ENCODE results near the gene UBE2Z.

Gene UBE2Z

DNA sequence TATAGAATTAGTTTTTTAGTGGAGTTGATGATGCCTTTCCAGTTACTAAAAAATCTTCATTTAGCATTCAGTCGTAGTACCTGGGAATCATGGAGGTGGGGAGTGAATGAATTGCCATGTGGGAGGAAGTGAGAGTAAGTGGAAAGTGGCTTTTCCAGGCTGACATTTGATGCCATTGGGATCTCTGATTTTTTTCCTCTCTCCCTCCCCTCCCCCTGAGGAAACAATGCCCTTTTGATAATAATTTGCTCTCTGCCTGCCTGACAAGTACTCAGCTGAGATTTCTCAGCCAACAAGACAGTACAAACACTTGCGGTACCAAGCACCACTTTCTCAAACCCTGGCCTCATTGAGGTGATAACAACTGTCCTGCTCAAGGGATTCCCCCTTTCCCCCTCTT, 2.2 kb downstream of the UBE2Z start:
- no peak for TF ChIP-seq ZNF629 (tag by site-specific recombination; IDR thresholded peaks at IDR 0.05)
- TF ChIP-seq FEZF1 (tag by site-specific recombination; IDR thresholded peaks at IDR 0.05), result 0 out of 2 replicates have a peak, but pooled peaks have one; percentile 23
- peak; percentile 88 for TF ChIP-seq PRDM1 (tag by site-specific recombination; IDR thresholded peaks at IDR 0.05)
- TF ChIP-seq, protein P1, sequence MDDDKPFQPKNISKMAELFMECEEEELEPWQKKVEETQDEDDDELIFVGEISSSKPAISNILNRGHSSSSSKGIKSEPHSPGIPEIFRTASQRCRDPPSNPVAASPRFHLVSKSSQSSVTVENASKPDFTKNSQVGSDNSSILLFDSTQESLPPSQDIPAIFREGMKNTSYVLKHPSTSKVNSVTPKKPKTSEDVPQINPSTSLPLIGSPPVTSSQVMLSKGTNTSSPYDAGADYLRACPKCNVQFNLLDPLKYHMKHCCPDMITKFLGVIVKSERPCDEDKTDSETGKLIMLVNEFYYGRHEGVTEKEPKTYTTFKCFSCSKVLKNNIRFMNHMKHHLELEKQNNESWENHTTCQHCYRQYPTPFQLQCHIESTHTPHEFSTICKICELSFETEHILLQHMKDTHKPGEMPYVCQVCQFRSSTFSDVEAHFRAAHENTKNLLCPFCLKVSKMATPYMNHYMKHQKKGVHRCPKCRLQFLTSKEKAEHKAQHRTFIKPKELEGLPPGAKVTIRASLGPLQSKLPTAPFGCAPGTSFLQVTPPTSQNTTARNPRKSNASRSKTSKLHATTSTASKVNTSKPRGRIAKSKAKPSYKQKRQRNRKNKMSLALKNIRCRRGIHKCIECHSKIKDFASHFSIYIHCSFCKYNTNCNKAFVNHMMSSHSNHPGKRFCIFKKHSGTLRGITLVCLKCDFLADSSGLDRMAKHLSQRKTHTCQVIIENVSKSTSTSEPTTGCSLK (tag by site-specific recombination; IDR thresholded peaks at IDR 0.05), result no peak
- no peak for TF ChIP-seq ZNF843 (tag by site-specific recombination; IDR thresholded peaks at IDR 0.05)
- TF ChIP-seq MEIS1 (CRISPR knock-in tag; IDR thresholded peaks at IDR 0.05; ENCODE audit: borderline replicate concordance), result no peak
- TF ChIP-seq ZNF48 (tag by site-specific recombination; IDR thresholded peaks at IDR 0.05), result no peak
- no peak for TF ChIP-seq ZNF175 (tag by site-specific recombination; IDR thresholded peaks at IDR 0.05)
- TF ChIP-seq, protein P2, sequence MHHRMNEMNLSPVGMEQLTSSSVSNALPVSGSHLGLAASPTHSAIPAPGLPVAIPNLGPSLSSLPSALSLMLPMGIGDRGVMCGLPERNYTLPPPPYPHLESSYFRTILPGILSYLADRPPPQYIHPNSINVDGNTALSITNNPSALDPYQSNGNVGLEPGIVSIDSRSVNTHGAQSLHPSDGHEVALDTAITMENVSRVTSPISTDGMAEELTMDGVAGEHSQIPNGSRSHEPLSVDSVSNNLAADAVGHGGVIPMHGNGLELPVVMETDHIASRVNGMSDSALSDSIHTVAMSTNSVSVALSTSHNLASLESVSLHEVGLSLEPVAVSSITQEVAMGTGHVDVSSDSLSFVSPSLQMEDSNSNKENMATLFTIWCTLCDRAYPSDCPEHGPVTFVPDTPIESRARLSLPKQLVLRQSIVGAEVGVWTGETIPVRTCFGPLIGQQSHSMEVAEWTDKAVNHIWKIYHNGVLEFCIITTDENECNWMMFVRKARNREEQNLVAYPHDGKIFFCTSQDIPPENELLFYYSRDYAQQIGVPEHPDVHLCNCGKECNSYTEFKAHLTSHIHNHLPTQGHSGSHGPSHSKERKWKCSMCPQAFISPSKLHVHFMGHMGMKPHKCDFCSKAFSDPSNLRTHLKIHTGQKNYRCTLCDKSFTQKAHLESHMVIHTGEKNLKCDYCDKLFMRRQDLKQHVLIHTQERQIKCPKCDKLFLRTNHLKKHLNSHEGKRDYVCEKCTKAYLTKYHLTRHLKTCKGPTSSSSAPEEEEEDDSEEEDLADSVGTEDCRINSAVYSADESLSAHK (tag by site-specific recombination; IDR thresholded peaks at IDR 0.05), result no peak
- no peak for TF ChIP-seq ZBTB44 (tag by site-specific recombination; IDR thresholded peaks at IDR 0.05)
- TF ChIP-seq ZFHX2 (tag by site-specific recombination; conservative IDR thresholded peaks at IDR 0.05), result peak; percentile 48
- peak; percentile 88 for TF ChIP-seq GFI1B (tag by site-specific recombination; IDR thresholded peaks at IDR 0.05)
- TF ChIP-seq, protein P3, sequence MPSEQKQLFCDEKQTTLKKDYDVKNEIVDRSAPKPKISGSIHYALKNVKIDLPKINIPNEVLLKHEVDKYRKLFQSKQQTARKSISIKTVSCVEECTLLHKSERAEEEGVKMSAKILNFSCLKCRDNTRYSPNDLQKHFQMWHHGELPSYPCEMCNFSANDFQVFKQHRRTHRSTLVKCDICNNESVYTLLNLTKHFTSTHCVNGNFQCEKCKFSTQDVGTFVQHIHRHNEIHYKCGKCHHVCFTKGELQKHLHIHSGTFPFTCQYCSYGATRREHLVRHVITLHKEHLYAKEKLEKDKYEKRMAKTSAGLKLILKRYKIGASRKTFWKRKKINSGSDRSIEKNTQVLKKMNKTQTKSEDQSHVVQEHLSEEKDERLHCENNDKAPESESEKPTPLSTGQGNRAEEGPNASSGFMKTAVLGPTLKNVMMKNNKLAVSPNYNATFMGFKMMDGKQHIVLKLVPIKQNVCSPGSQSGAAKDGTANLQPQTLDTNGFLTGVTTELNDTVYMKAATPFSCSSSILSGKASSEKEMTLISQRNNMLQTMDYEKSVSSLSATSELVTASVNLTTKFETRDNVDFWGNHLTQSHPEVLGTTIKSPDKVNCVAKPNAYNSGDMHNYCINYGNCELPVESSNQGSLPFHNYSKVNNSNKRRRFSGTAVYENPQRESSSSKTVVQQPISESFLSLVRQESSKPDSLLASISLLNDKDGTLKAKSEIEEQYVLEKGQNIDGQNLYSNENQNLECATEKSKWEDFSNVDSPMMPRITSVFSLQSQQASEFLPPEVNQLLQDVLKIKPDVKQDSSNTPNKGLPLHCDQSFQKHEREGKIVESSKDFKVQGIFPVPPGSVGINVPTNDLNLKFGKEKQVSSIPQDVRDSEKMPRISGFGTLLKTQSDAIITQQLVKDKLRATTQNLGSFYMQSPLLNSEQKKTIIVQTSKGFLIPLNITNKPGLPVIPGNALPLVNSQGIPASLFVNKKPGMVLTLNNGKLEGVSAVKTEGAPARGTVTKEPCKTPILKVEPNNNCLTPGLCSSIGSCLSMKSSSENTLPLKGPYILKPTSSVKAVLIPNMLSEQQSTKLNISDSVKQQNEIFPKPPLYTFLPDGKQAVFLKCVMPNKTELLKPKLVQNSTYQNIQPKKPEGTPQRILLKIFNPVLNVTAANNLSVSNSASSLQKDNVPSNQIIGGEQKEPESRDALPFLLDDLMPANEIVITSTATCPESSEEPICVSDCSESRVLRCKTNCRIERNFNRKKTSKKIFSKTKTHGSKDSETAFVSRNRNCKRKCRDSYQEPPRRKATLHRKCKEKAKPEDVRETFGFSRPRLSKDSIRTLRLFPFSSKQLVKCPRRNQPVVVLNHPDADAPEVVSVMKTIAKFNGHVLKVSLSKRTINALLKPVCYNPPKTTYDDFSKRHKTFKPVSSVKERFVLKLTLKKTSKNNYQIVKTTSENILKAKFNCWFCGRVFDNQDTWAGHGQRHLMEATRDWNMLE (tag by site-specific recombination; conservative IDR thresholded peaks at IDR 0.05; ENCODE audit: low read depth), result no peak
- TF ChIP-seq ZNF341 (tag by site-specific recombination; IDR thresholded peaks at IDR 0.05; ENCODE audit: low read depth), result 0 out of 2 replicates have a peak, but pooled peaks have one; percentile 18
- TF ChIP-seq MYNN (tag by site-specific recombination; IDR thresholded peaks at IDR 0.05; ENCODE audit: borderline replicate concordance), result no peak
- TF ChIP-seq ZNF585B (tag by site-specific recombination; IDR thresholded peaks at IDR 0.05), result no peak
- ChIA-PET POLR2A (interaction anchor here (1.0 to 1.3 kb wide), 2 partner anchors 17 to 18 kb away, joined by 3 to 4 read pairs; partner anchors contain the start of gene ATP5MC1), CTCF (interaction anchor here (0.5 to 0.6 kb wide), 3 partner anchors 35 to 122 kb away, joined by 3 to 4 read pairs (median 3); partner anchors contain the start of gene SNF8)
- Histone ChIP-seq H3K4me3 (ENCODE audit: low read depth, low read length) (no peak overlapping the region), H3K27ac (ENCODE audit: extremely low read depth, low read depth, low read length) (no peak overlapping the region), H3K4me1 (ENCODE audit: control insufficient read depth, insufficient read depth, low read length) (peaks cover 16% of the 10 kb centered on the region), H3K36me3 (ENCODE audit: control insufficient read depth in 2 of 2, insufficient read depth in 1 of 2, low read length in 2 of 2) (peaks cover 45 to 56% of the 10 kb centered on the region in 2 experiments), H3K9me3 (ENCODE audit: control insufficient read depth, insufficient read depth, low read depth, low read length) (no peaks in the 10 kb centered on the region)

All from HEK293 (cell line).